Nephron (organoid): ENCODE data around the gene CDC34.

Experiments used
- H3K27ac Mint-ChIP-seq, 3 experiments: 2 replicates each; pipeline ENCODE4 v1.8.0; 2020; ENCODE audit warnings: mixed read lengths in 3 of 3, mild to moderate bottlenecking in 2 of 3, moderate library complexity in 1 of 3
- H3K27me3 Mint-ChIP-seq: 2 replicates; pipeline ENCODE4 v1.8.0; 2021; ENCODE audit warnings: low read depth, mild to moderate bottlenecking, moderate library complexity, mixed read lengths
- H3K36me3 Mint-ChIP-seq: 2 replicates; pipeline ENCODE4 v1.8.0; 2020; ENCODE audit warnings: low read depth, mixed read lengths
- H3K4me1 Mint-ChIP-seq: 2 replicates; pipeline ENCODE4 v1.8.0; 2020; ENCODE audit warnings: mixed read lengths
- H3K4me3 Mint-ChIP-seq, 3 experiments: 2 replicates each; pipeline ENCODE4 v1.8.0; 2020; ENCODE audit warnings: mild to moderate bottlenecking in 3 of 3, mixed read lengths in 3 of 3, moderate library complexity in 2 of 3
- H3K9me3 Mint-ChIP-seq: 2 replicates; pipeline ENCODE4 v1.8.0; 2020; ENCODE audit warnings: mixed read lengths
- CTCF ChIP-seq, 3 experiments: fragments of 200-600 bp; sonication (generic); IDR thresholded peaks; one replicate each; pipeline ENCODE4 v1.5.0; 2021; ENCODE audit warnings: antibody characterized with exemption in 3 of 3; ENCODE audit not compliant: unreplicated experiment in 3 of 3

Gene CDC34

DNA sequence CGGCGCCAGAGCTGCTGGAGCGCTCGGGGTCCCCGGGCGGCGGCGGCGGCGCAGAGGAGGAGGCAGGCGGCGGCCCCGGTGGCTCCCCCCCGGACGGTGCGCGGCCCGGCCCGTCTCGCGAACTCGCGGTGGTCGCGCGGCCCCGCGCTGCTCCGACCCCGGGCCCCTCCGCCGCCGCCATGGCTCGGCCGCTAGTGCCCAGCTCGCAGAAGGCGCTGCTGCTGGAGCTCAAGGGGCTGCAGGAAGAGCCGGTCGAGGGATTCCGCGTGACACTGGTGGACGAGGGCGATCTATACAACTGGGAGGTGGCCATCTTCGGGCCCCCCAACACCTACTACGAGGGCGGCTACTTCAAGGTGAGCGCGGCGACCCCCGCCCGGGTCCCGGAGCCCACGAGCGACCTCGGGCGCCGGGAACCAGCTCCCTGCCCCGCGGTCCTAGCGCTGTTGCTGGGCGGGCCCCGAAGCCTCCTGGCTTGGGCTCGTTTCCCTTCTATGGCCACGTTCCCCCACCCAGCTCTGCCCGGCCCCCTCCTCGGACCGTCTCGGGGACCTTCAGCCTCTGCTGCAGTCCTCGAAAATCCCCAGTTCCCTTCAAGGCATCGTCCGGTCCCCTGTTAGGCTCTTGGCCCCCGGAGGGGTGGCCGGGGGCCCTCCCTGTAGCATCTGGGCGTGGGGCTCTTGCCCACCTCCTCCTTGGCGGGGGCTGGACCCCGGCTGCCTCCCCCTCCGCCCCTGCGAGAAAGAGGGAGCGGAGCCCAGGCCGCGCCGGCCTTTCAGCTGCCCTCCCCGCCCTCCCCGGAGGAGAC, at the start of gene CDC34:
Gene CDC34, plus strand, starts transcription at position 8 of the 808 bp plus-strand sequence. Its CDS starts 172 bp downstream, at position 180.
- Mint-ChIP-seq H3K9me3 (no peaks in the 10 kb centered on the region), H3K4me1 (peaks cover 13% of the 10 kb centered on the region), H3K27ac (peak within 1 kb of the TSS; percentile 95 to 98 (median 97)), H3K27me3 (no peaks in the 10 kb centered on the region), H3K4me3 (peak within 1 kb of the TSS; percentile 85 to 99 (median 95)), H3K36me3 (no peaks in the 10 kb centered on the region)
- TF ChIP-seq CTCF (IDR thresholded peaks at IDR 0.05; ENCODE audit: unreplicated experiment in 3 of 3): no peak

- peaks cover 15% of the 10 kb centered on the region for H3K4me1 Mint-ChIP-seq
These were observed 49.1 kb upstream of the CDC34 start for GRCh38 chr19:482186-483041.

GRCh38 chr19:483332-484072, 48.1 kb upstream of the CDC34 start:
- Mint-ChIP-seq H3K4me3 (no peak overlapping the region), H3K36me3 (peaks cover 4% of the 10 kb centered on the region), H3K27ac (no peak overlapping the region), H3K27me3 (peaks cover 27% of the 10 kb centered on the region), H3K4me1 (peaks cover 15% of the 10 kb centered on the region), H3K9me3 (peaks cover 7% of the 10 kb centered on the region)
- no peak for TF ChIP-seq CTCF (IDR thresholded peaks at IDR 0.05; ENCODE audit: unreplicated experiment in 3 of 3)

More at GRCh38 chr19:482186-483041, 49.1 kb upstream of the CDC34 start:
- peaks cover 4% of the 10 kb centered on the region for H3K36me3 Mint-ChIP-seq
- peaks cover 7% of the 10 kb centered on the region for H3K9me3 Mint-ChIP-seq
- peaks cover 27% of the 10 kb centered on the region for H3K27me3 Mint-ChIP-seq
- no peak overlapping the region for H3K27ac Mint-ChIP-seq
- TF ChIP-seq CTCF (IDR thresholded peaks at IDR 0.05; ENCODE audit: unreplicated experiment in 3 of 3): no peak
- H3K4me3 Mint-ChIP-seq: no peak overlapping the region

- TF ChIP-seq CTCF (IDR thresholded peaks at IDR 0.05; ENCODE audit: unreplicated experiment in 3 of 3): no peak
- H3K27ac Mint-ChIP-seq: no peak overlapping the region
- H3K4me1 Mint-ChIP-seq: peaks cover 10% of the 10 kb centered on the region
- H3K4me3 Mint-ChIP-seq: no peak overlapping the region
- peaks cover 4% of the 10 kb centered on the region for H3K36me3 Mint-ChIP-seq
- H3K27me3 Mint-ChIP-seq: peaks cover 24% of the 10 kb centered on the region
- H3K9me3 Mint-ChIP-seq: peaks cover 7% of the 10 kb centered on the region
These were observed 47.1 kb upstream of the CDC34 start for GRCh38 chr19:484494-484893.

DNA sequence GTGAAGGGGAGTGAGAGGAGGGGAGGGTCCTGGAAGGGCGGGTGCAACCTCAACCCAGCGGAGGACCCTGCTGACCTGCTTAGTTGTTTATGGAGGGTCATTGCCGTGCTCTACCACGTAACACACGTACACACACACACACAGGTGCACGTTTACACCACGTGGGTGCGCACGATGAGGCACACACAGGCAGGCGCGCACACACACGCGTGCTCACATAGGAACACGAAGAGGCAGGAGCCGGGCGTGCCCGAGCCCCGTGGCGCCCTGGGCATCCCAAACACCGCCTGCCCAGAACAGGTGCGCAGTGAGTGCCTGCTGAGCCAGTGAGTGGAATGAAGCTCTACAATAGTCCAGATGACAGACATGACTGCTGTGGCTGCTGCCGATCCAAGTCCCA, 46.5 kb upstream of the CDC34 start:
- peak overlapping the region in 1 of 3 experiments; percentile 29 for H3K27ac Mint-ChIP-seq
- no peak for TF ChIP-seq CTCF (IDR thresholded peaks at IDR 0.05; ENCODE audit: unreplicated experiment in 3 of 3)
- H3K4me1 Mint-ChIP-seq: peaks cover 5% of the 10 kb centered on the region
- peaks cover 5% of the 10 kb centered on the region for H3K9me3 Mint-ChIP-seq
- peak overlapping the region; percentile 21 to 56 (median 46) for H3K4me3 Mint-ChIP-seq
- peaks cover 19% of the 10 kb centered on the region for H3K27me3 Mint-ChIP-seq
- H3K36me3 Mint-ChIP-seq: peaks cover 4% of the 10 kb centered on the region
